Adipocyte (in vitro differentiated cells): Measurements from ENCODE around the gene CHD5.

Experiments used
- DNase-seq: peaks from one replicate; pipeline ENCODE4 v3.0.0-alpha.2; 2015; ENCODE audit warnings: low read depth
- H3K27me3 ChIP-seq: replicated peaks from 2 replicates; pipeline ENCODE4 v1.7.0; 2013; ENCODE audit warnings: mild to moderate bottlenecking, low read length, moderate library complexity; ENCODE audit not compliant: control insufficient read depth, insufficient read depth
- H3K36me3 ChIP-seq: 2 replicates; pipeline ENCODE4 v1.7.0; 2013; ENCODE audit warnings: low read length, mild to moderate bottlenecking, moderate library complexity; ENCODE audit not compliant: control insufficient read depth, insufficient read depth, severe bottlenecking
- H3K4me1 ChIP-seq: 2 replicates; pipeline ENCODE4 v1.7.0; 2013; ENCODE audit warnings: mild to moderate bottlenecking, low read length, moderate library complexity; ENCODE audit not compliant: control insufficient read depth, insufficient read depth
- H3K4me3 ChIP-seq: 2 replicates; pipeline ENCODE4 v1.7.0; 2013; ENCODE audit warnings: mild to moderate bottlenecking, low read length, moderate library complexity
- H3K9ac ChIP-seq: 2 replicates; pipeline ENCODE4 v1.7.0; 2013; ENCODE audit warnings: mild to moderate bottlenecking, low read length, moderate library complexity
- H3K9me3 ChIP-seq: 2 replicates; pipeline ENCODE4 v1.7.0; 2013; ENCODE audit warnings: mild to moderate bottlenecking, low read length, moderate library complexity; ENCODE audit not compliant: control insufficient read depth

CHD5 gene

DNA sequence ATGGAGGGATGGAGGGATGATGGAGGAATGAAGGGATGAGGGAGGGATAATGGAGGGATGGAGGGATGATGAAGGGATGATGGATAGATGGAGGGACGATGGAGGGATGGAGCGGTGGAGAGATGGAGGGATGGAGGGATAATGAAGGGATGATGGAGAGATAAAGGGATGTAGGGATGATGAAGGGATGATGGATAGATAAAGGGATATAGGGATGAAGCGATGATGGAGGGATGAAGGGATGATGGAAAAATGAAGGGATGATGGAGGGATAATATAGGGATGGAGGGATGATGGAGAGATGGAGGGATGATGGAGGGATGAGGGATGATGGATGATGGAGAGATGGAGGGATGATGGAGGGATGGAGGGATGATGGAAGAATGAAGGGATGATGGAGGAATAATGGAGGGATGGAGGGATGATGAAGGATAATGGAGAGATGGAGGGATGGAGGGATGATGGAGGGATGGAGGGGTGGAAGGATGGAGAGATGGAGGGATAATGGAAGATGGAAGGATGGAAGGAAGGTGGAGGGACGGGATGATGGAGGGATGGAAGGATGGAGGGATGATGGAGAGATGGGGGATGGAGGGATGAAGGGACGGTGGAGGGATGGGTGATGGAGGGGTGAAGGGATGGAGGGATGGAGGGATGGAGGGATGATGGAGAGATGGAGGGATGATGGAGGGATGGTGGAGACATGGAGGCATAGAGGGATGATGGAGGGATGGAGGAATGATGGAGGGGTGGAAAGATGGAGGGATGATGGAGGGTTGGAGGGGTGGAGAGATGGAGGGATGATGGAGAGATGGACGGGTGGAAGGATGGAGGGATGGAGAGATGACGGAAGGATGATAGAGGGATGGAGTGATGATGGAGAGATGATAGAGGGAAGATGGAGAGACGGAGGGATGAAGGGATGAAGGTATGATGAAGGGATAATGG is 72.4 kb downstream of the CHD5 start:
- Histone ChIP-seq H3K4me1 (no peaks in the 10 kb centered on the region), H3K4me3 (no peak overlapping the region), H3K27me3 (peaks cover 56% of the 10 kb centered on the region), H3K9ac (no peak overlapping the region), H3K36me3 (no peaks in the 10 kb centered on the region), H3K9me3 (no peaks in the 10 kb centered on the region)
- no peak for DNase-seq

DNA sequence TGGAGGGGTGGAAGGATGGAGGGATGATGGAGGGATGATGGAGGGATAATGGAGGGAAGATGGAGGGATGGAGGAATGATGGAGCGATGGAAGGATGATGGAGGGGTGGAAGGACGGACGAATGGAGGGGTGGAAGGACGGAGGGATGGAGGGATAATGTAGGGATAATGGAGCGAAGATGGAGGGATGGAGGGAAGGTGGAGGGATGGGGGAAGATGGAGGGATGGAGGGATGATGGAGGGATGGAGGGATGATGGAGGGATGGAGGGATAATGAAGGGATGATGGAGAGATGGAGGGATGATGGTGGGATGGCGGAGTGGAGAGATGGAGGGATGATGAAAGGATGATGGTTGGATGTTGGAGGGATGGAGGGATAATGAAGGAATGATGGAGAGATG is 73.1 kb downstream of the CHD5 start:
- DNase-seq = no peak
- Histone ChIP-seq H3K4me1 (no peaks in the 10 kb centered on the region), H3K4me3 (no peak overlapping the region), H3K9me3 (no peaks in the 10 kb centered on the region), H3K36me3 (no peaks in the 10 kb centered on the region), H3K9ac (no peak overlapping the region), H3K27me3 (peaks cover 56% of the 10 kb centered on the region)

DNA sequence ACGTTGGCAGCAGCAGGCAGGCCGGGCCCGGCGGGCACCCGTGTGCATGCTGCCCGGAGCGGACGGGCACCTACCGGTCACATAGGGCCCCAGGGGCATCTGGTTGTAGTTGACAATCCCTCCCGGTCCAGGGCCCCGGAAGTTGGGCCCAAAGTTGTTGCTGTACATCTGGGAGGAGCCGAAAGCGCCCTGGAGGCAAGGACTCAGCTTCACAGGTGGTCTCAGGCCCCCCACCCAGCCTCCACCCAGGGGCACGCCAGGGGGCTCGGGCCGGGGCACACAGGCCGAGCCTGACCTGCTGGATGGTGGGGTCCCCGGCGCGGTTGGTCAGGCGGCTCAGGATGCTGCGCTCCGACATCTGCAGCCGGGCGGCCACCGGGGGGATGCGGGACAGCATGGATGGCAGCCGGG is 73.8 kb downstream of the CHD5 start:
- no peak for DNase-seq
- peaks cover 51% of the 10 kb centered on the region for H3K27me3 ChIP-seq
- no peak overlapping the region for H3K9ac ChIP-seq
- no peaks in the 10 kb centered on the region for H3K9me3 ChIP-seq
- no peak overlapping the region for H3K4me3 ChIP-seq
- no peaks in the 10 kb centered on the region for H3K4me1 ChIP-seq
- no peaks in the 10 kb centered on the region for H3K36me3 ChIP-seq

DNA sequence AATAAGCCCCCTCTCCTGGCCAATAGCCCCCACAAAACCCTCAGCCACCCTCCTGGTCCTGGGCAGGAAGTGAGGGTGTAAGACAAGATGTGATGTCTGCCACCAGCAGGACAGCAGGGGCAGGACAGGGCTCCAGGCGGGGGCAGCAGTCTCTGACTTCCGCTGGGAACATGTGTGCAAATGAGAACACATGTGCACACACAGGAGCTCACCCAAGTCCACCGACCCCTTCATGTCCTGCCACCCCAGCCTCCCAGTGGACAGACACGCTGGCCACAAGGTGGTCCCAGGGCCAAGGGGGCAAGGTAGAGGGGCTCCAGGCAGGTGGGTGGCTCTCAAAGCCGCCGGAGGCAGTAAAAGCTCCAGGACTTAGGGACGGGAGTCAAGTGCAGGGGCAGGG is 74.4 kb downstream of the CHD5 start:
- H3K36me3 ChIP-seq = no peaks in the 10 kb centered on the region
- peaks cover 56% of the 10 kb centered on the region for H3K27me3 ChIP-seq
- no peak overlapping the region for H3K9ac ChIP-seq
- no peak for DNase-seq
- no peaks in the 10 kb centered on the region for H3K4me1 ChIP-seq
- no peak overlapping the region for H3K4me3 ChIP-seq
- H3K9me3 ChIP-seq = no peaks in the 10 kb centered on the region

DNA sequence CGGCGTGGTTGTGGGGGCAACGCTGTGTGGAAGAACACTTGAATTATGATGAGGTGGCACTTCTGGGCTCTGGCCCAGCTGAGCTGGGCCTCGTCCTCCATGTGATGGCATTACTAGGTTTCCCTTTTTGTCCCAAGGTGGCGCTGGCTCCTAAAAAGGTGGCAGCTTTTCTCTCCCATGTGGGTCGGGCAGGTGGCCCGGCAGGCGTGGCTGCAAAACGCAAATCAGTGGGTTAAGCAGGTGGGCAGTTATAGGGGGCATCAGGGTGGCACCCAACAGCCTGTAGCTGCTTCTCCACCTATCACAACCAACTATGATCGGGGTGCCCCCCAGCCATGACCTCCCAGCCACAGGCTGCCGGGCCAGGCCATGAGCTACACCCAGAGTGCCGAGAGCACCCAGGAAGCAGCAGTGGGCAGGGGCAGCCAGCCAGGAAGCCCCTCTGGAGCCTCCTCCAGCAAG is 74.9 kb downstream of the CHD5 start:
- no peak overlapping the region for H3K9ac ChIP-seq
- no peak overlapping the region for H3K4me3 ChIP-seq
- no peaks in the 10 kb centered on the region for H3K9me3 ChIP-seq
- H3K36me3 ChIP-seq = no peaks in the 10 kb centered on the region
- DNase-seq = no peak
- H3K27me3 ChIP-seq = peaks cover 56% of the 10 kb centered on the region
- no peaks in the 10 kb centered on the region for H3K4me1 ChIP-seq

DNA sequence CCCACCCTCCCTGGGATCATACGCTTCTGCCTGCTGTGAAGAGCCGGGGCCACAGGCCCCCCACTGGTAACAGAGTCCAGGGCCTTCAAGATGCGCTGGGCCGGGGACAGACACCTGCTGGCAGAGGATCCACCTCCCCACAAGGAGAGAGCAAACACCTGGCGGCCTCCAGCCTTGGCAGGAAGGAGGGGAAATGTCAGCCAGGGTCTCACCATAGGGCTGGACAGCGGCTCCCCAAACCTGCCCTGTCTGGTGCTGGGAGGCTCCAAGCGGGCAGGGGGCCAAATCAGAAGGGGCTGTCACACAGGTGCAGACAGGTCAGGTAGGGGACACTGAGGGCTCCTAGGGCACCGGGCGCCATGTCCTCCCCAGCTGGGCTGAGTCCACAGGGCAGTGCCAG is 75.5 kb downstream of the CHD5 start:
- no peak for DNase-seq
- Histone ChIP-seq H3K4me3 (no peak overlapping the region), H3K4me1 (no peaks in the 10 kb centered on the region), H3K36me3 (no peaks in the 10 kb centered on the region), H3K27me3 (peaks cover 50% of the 10 kb centered on the region), H3K9me3 (no peaks in the 10 kb centered on the region), H3K9ac (no peak overlapping the region)

DNA sequence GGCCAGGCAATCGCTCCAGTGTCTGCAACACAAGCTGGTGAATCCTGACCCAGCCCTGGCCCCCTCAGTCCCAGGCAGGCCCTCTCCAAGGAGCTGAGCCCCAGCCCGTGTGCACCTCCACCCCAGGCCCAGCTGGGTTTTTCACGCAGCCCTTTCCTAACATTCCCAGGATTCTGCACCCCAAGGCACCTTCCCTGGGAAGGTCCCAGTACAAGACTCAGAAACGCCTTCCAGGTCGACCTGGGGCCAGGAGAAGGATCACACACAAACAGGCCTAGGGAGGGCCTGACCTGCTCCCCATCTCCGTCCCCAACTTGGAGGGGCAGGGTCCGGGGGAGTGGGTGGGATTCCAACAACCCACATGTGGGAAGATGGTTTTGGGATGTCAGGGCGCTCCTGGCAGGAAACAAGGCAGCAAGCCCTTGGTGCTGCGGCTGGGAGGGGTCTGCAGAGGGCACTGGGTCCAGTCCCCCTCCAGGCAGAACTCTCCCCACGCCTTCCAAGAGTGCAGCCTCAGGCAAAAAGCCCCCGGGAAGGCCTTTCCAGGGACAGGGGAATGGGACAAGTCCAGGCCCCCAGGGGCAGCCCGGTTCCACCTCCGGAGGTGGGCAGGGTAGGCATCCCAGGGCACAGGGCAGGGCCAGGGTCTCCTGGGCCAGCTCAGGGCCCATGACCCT is 76.1 kb downstream of the CHD5 start:
- no peaks in the 10 kb centered on the region for H3K4me1 ChIP-seq
- no peaks in the 10 kb centered on the region for H3K36me3 ChIP-seq
- H3K9ac ChIP-seq = no peak overlapping the region
- peaks cover 44% of the 10 kb centered on the region for H3K27me3 ChIP-seq
- no peak overlapping the region for H3K4me3 ChIP-seq
- H3K9me3 ChIP-seq = no peaks in the 10 kb centered on the region
- DNase-seq = no peak

DNA sequence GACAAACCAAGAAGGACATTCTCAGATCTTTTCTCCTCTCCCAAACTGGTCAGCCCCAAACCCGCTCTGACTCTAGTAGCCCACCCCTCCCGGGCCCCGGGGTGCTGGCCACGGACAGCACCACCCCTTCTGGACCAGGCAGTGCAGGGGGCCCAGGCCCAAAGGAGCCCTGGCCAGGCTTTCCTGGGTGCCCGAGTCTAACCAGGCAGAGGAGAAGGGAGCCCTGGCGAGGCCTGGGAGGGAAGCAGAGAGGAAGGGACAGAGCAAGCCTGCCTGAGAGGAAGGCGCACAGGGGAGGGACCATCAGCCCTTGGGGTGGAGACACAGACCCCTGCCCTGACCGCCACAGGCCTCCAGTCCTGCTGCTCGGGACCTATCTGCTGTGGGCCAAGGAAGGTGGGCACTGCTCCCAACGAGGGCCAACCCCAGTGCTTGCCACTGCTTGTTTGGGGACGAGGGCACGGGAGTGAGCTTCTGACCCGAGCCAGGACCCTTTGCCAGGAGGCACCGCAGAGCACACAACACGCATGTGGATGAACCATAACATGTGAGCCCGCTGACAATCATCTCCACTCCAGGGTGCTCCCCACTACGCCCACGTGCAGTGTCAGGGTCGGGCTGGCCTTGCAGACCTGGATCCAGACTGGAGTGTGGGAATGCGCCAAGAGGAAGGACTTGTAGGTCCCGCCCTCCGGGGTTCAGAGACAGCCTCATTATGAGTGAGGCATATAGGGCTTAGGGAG is 76.8 kb downstream of the CHD5 start:
- Histone ChIP-seq H3K36me3 (no peaks in the 10 kb centered on the region), H3K4me3 (no peak overlapping the region), H3K9me3 (no peaks in the 10 kb centered on the region), H3K9ac (no peak overlapping the region), H3K4me1 (peaks cover 5% of the 10 kb centered on the region), H3K27me3 (peaks cover 37% of the 10 kb centered on the region)
- DNase-seq = no peak

DNA sequence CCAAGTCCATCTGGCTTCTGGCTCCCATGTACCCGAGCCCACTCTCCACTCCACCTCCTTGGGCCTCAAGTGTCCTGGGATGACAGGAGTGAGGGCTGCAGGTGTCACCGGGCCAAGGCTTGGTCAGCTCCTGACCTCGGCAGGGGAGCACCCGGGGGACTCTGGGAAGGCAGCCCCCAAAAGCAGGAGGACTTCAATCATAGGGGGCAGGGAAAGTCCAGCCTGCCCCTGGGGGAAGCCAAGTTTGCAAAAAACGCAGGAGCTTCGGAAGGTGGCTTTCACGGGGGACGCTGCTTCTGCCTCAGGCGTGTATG is 77.6 kb downstream of the CHD5 start:
- Histone ChIP-seq H3K4me1 (peaks cover 8% of the 10 kb centered on the region), H3K27me3 (peaks cover 29% of the 10 kb centered on the region), H3K36me3 (no peaks in the 10 kb centered on the region), H3K4me3 (no peak overlapping the region), H3K9me3 (no peaks in the 10 kb centered on the region), H3K9ac (no peak overlapping the region)
- DNase-seq = no peak

DNA sequence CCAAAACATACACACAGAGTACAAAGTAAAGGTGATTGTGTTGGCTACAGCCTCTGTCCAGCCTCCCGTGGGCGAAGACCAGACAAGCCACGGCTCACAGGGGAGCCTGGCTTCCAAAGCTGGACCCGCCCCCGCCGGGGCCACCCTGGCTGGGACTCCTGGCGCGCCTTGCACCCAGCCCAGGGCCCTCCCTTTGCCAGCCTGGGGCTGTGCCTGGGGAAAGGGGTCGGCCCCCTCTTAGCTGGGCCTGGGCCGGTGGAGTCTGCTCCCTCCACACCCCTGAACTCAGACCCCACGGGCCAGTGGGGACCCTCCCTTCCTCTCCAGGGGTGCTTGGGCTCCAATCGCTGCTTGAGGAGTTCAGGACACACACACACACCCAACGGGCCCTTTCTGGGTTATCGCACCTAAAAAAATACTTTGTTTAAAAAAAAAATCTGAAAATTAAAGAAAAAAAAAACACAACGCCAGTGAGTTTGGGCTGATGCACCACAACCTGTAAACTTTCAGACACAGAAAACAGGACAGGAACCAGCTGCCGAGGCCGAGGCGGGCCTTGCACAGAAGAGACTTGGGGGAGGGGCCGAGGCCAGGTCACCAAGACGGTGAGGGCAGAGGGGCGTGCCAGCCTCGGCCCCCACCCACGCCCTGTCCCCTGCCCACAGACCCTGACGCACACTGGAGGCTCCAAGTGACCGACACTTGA is 78.1 kb downstream of the CHD5 start:
- H3K4me1 ChIP-seq = peaks cover 8% of the 10 kb centered on the region
- no peaks in the 10 kb centered on the region for H3K9me3 ChIP-seq
- no peak overlapping the region for H3K9ac ChIP-seq
- H3K4me3 ChIP-seq = no peak overlapping the region
- H3K27me3 ChIP-seq = peaks cover 29% of the 10 kb centered on the region
- H3K36me3 ChIP-seq = no peaks in the 10 kb centered on the region
- no peak for DNase-seq
